WERI-Rb-1 (cell line): ENCODE data around the gene RIMS4.

ENCODE experiments used
- DNase-seq: peaks from one replicate; pipeline ENCODE4 v3.0.0-alpha.2; 2020
- H3K27ac ChIP-seq: fragments of 250-450 bp; sonication (Bioruptor Pico); 2 replicates; pipeline ENCODE4 v1.5.1; 2020; ENCODE audit warnings: mild to moderate bottlenecking, moderate library complexity
- H3K27me3 ChIP-seq: fragments of 250-450 bp; sonication (Bioruptor Pico); 2 replicates; pipeline ENCODE4 v1.5.1; 2021; ENCODE audit warnings: mild to moderate bottlenecking, low read depth, moderate library complexity; ENCODE audit not compliant: insufficient read depth, severe bottlenecking
- H3K36me3 ChIP-seq: fragments of 250-450 bp; sonication (Bioruptor Pico); 2 replicates; pipeline ENCODE4 v1.5.1; 2020; ENCODE audit warnings: mild to moderate bottlenecking, moderate library complexity
- H3K4me3 ChIP-seq: 2 replicates; pipeline ENCODE4 v1.5.1; 2011; ENCODE audit warnings: low read depth, mild to moderate bottlenecking, control low read depth, low read length
- H3K9me3 ChIP-seq: fragments of 250-450 bp; sonication (Bioruptor Pico); 2 replicates; pipeline ENCODE4 v1.5.1; 2021; ENCODE audit warnings: mild to moderate bottlenecking, moderate library complexity; ENCODE audit not compliant: severe bottlenecking
- TF ChIP-seq, protein P1 (sequence below): IDR thresholded peaks from 2 replicates; pipeline ENCODE4 v1.5.1; 2011; ENCODE audit warnings: low read depth, mild to moderate bottlenecking, control low read depth, inconsistent platforms, low read length

RIMS4 gene

DNA sequence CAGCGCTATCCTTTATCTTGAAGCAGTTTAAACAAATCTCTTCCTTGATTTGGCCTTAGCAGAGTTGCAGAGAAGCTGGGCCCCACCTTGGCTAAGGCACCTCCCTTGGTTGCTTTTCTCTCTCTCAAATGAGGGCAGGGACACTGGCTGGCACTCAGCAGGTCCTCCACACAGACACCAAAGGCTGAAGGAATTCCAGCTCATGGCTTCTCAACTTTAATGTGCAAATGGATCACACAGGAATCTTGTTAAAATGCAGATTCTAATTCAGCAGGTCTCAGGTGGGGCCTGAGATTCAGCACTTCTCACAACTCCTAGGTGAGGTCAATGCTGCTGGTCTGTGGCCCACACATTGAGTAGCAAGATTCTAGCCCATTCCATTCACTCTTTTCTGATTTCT, 25.7 kb downstream of the RIMS4 start:
- TF ChIP-seq, protein P1, sequence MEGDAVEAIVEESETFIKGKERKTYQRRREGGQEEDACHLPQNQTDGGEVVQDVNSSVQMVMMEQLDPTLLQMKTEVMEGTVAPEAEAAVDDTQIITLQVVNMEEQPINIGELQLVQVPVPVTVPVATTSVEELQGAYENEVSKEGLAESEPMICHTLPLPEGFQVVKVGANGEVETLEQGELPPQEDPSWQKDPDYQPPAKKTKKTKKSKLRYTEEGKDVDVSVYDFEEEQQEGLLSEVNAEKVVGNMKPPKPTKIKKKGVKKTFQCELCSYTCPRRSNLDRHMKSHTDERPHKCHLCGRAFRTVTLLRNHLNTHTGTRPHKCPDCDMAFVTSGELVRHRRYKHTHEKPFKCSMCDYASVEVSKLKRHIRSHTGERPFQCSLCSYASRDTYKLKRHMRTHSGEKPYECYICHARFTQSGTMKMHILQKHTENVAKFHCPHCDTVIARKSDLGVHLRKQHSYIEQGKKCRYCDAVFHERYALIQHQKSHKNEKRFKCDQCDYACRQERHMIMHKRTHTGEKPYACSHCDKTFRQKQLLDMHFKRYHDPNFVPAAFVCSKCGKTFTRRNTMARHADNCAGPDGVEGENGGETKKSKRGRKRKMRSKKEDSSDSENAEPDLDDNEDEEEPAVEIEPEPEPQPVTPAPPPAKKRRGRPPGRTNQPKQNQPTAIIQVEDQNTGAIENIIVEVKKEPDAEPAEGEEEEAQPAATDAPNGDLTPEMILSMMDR, result no peak
- H3K27me3 ChIP-seq, result no peaks in the 10 kb centered on the region
- no peaks in the 10 kb centered on the region; the same call in 1 of the 2 replicates for H3K36me3 ChIP-seq
- no peak overlapping the region for H3K4me3 ChIP-seq
- no peak overlapping the region for H3K27ac ChIP-seq
- H3K9me3 ChIP-seq, result no peaks in the 10 kb centered on the region
- no peak for DNase-seq

DNA sequence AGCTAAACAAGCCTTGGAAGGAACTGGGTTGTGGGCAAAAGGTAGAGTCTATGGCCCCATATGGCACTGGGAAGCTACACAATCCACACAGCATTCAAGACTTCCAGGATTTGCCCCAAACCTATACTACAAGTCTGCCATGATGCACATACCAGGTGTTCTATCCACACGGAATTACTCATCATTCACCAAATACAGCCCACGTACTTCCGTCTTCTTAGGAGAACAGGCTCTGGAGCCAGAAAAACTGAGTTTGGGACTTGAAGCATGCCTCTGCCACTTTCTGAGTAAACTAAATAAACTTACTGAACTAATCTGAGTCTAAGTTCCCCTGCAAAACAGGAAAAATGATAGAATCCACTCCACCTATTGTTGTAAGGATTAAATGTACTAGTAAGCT, 28.6 kb downstream of the RIMS4 start:
- Histone ChIP-seq H3K9me3 (no peaks in the 10 kb centered on the region), H3K27ac (no peak overlapping the region), H3K36me3 (no peaks in the 10 kb centered on the region; the same call in 1 of the 2 replicates), H3K4me3 (no peak overlapping the region), H3K27me3 (no peaks in the 10 kb centered on the region)
- TF ChIP-seq, protein P1, result no peak
- DNase-seq, result no peak

DNA sequence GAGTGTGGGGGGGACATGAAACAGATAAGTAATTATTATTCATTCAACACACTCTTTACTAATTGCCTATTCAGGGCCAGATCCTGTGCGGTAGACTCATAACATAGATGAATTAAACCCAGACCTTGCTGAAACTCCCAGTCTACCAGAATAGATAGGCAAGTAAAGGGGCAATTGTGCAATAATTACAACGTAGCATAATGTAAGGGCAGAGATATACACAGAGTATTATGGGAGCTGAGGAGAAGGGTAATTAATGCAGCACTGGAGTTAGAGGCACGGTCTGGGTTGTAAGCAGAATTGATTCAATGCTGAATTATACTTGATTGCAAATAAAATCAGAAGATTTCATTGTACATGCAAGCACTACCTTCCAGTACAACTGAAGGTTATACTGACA, 29.2 kb downstream of the RIMS4 start:
- DNase-seq, result no peak
- H3K36me3 ChIP-seq, result no peaks in the 10 kb centered on the region; the same call in 1 of the 2 replicates
- no peaks in the 10 kb centered on the region for H3K9me3 ChIP-seq
- no peak overlapping the region for H3K27ac ChIP-seq
- no peaks in the 10 kb centered on the region for H3K27me3 ChIP-seq
- no peak overlapping the region for H3K4me3 ChIP-seq
- TF ChIP-seq, protein P1, result no peak

DNA sequence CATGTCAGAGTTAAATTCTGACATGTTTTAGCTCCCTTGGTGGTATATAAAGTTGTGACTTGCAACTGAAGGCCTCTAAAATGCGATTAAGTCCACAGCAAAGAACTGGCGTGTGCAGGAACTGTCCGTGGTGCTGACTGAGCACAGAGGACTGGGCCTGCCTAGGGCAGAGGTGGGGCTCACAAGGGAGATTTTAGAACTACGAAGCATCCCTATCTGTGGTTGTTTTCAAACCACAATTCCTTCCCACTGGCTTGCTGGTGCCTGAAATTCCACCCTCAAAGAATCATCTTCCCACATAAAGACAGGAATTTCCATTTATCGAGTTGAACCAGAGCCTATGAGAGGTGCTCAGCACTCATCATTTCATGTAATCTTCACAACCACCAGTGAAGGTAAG, 30.1 kb downstream of the RIMS4 start:
- Histone ChIP-seq H3K4me3 (no peak overlapping the region), H3K9me3 (no peaks in the 10 kb centered on the region), H3K27ac (no peak overlapping the region), H3K27me3 (no peaks in the 10 kb centered on the region), H3K36me3 (no peaks in the 10 kb centered on the region; the same call in 1 of the 2 replicates)
- no peak for DNase-seq
- TF ChIP-seq, protein P1, result no peak

DNA sequence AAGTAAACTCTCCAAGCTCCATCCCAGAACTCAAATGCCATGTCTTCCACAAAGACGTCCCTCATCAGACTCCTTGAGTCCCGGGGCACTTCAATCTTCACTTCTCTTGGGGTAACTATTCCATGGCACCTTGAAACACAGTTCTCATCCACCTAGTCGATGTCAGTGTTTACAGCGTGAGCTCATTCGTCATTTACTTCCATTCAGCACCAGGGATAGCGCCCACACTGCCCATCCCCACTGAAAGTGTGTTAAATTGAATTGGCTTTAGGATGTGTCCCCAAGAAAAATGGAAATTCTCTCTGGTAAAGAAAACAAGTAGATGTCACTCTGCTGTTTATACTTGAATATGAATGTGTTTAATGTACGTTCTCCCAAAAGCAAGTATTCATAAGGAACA, 33.4 kb downstream of the RIMS4 start:
- H3K4me3 ChIP-seq, result no peak overlapping the region
- DNase-seq, result no peak
- no peak overlapping the region for H3K27ac ChIP-seq
- TF ChIP-seq, protein P1, result no peak
- H3K9me3 ChIP-seq, result no peaks in the 10 kb centered on the region
- H3K27me3 ChIP-seq, result no peaks in the 10 kb centered on the region
- H3K36me3 ChIP-seq, result no peaks in the 10 kb centered on the region

DNA sequence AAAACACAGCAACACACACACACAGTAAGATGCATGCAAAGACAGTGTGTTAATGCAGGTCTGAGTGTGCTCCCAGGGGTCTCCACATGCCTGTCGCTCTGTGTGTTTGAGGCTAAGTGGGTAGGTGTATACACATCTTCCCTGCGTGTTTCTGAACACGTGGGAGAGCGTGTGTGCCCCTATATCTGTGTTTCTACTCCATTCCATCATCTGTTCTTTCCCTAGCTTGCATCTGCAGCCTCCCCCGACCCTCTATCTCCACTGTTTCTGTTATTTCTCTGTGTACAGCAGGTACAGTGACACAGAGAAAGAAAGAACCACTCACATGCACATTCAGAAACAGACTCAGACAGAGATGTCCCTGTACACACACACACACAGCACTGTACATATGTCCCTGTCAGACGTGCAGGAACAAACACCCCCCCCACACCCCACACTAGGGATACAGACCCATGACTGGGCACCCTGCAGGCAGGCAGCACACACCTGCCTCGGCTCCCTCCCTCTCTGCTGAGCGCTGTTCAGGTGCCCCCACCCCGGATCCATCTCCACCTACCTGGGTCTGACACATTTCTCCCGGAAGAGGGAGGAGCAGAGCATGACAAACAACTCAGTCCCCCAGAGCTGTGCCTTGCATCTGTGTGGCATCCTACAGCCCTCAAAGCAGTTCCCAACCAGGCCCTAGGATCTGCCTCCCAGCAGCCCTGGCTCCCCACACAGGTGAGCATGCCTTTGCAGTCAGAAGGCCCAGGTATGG, 37.1 kb downstream of the RIMS4 start:
- H3K27ac ChIP-seq, result no peak overlapping the region; the same call in 1 of the 2 replicates
- no peaks in the 10 kb centered on the region for H3K9me3 ChIP-seq
- H3K36me3 ChIP-seq, result peaks cover 13% of the 10 kb centered on the region; the same call in 1 of the 2 replicates
- H3K27me3 ChIP-seq, result no peaks in the 10 kb centered on the region
- TF ChIP-seq, protein P1, result no peak
- H3K4me3 ChIP-seq, result no peak overlapping the region
- DNase-seq, result no peak
